Endothelial cell of umbilical vein (primary cell): ENCODE data around the gene GJB5. TPM values are rescaled to one million over a fixed set of nuclear protein-coding genes. Genes with fewer than 3 reads are reported as not detected.

Experiments used
- BruUV-seq: library from RNA; stranded (reverse); fragments of 400-500 nt; replicated peaks from 2 replicates; lab custom pipeline; 2021; lab: Mats Ljungman, UMichigan
- CTCF ChIA-PET: fragments of 300-600, 350-600 bp; sonication (Branson Sonifier 250); formaldehyde crosslinking; loops from one replicate; lab custom pipeline; 2021; ENCODE audit warnings: antibody characterized with exemption, inconsistent platforms; lab: Charles Lee
- POLR2A ChIA-PET: fragments of 300-600, 350-600 bp; sonication (Branson Sonifier 250); formaldehyde crosslinking; loops from one replicate; lab custom pipeline; 2021; ENCODE audit warnings: antibody characterized with exemption, inconsistent platforms; lab: Charles Lee
- DNase-seq: peaks from one replicate; pipeline ENCODE4 v3.0.0-alpha.2; 2011; ENCODE audit warnings: low read depth, low spot score
- FAIRE-seq: peaks from 2 replicates; lab custom pipeline; 2011; peaks lifted over from hg19 to GRCh38; lab: Jason Lieb, UNC
- H2AFZ ChIP-seq: 2 replicates; pipeline ENCODE4 v1.6.0; 2012; ENCODE audit warnings: low read depth, low read length, control low read depth, inconsistent platforms
- H3K27ac ChIP-seq: 2 replicates; pipeline ENCODE4 v1.5.1; 2011; ENCODE audit warnings: low read depth, mild to moderate bottlenecking, control low read depth, low read length, moderate library complexity; ENCODE audit not compliant: insufficient read depth
- H3K27me3 ChIP-seq, 2 experiments: 2 replicates each; pipeline versions ENCODE4 v1.6.0 to v1.6.1; 2011; ENCODE audit warnings: low read length in 2 of 2, mixed read lengths in 1 of 2; ENCODE audit not compliant: control insufficient read depth in 2 of 2, insufficient read depth in 2 of 2
- H3K36me3 ChIP-seq, 2 experiments: 2 replicates in 1 of 2; 3 replicates in 1 of 2; pipeline ENCODE4 v1.5.1; 2011; ENCODE audit warnings: low read length in 2 of 2, mild to moderate bottlenecking in 1 of 2, moderate library complexity in 1 of 2; ENCODE audit not compliant: control insufficient read depth in 2 of 2, insufficient read depth in 2 of 2; ENCODE audit errors: extremely low read depth in 1 of 2
- H3K4me1 ChIP-seq: 3 replicates; pipeline ENCODE4 v1.5.1; 2011; ENCODE audit warnings: mild to moderate bottlenecking, low read length; ENCODE audit not compliant: control insufficient read depth, insufficient read depth; ENCODE audit errors: extremely low read depth
- H3K4me2 ChIP-seq: 2 replicates; pipeline ENCODE4 v1.6.1; 2011; ENCODE audit warnings: low read length, control low read depth, mixed read lengths; ENCODE audit not compliant: insufficient read depth
- H3K4me3 ChIP-seq, 3 experiments: fragments of 200-600 bp in 1 of 3; sonication (generic), shearing (Covaris generic) in 1 of 3; replicated peaks in 1 of 3; 2 replicates each; pipeline ENCODE4 v1.5.1; 2011 to 2016; ENCODE audit warnings: control low read depth in 3 of 3, low read length in 3 of 3, mild to moderate bottlenecking in 2 of 3, inconsistent platforms in 1 of 3, low read depth in 1 of 3, moderate library complexity in 1 of 3; ENCODE audit not compliant: insufficient read depth in 1 of 3
- H3K79me2 ChIP-seq: 2 replicates; pipeline ENCODE4 v1.6.0; 2012; ENCODE audit warnings: low read length, inconsistent platforms; ENCODE audit not compliant: control insufficient read depth, insufficient read depth
- H3K9ac ChIP-seq: replicated peaks from 2 replicates; pipeline ENCODE3; 2011; ENCODE audit warnings: low read length, control low read depth; ENCODE audit not compliant: insufficient read depth; ENCODE audit errors: extremely low read depth
- H3K9me1 ChIP-seq: replicated peaks from 3 replicates; pipeline ENCODE4 v1.6.0; 2011; ENCODE audit warnings: mild to moderate bottlenecking, low read length; ENCODE audit not compliant: control insufficient read depth, insufficient read depth; ENCODE audit errors: extremely low read depth
- H3K9me3 ChIP-seq: replicated peaks from 2 replicates; pipeline ENCODE4 v1.5.1; 2012; ENCODE audit warnings: low read length, inconsistent platforms; ENCODE audit not compliant: control insufficient read depth, insufficient read depth
- H4K20me1 ChIP-seq: replicated peaks from 2 replicates; pipeline ENCODE3; 2011; ENCODE audit warnings: mild to moderate bottlenecking, low read length; ENCODE audit not compliant: control insufficient read depth, insufficient read depth; ENCODE audit errors: extremely low read depth
- GATA2 ChIP-seq: IDR thresholded peaks from 2 replicates; pipeline ENCODE4 v1.7.0; 2011; ENCODE audit warnings: low read depth, mild to moderate bottlenecking, moderate library complexity, mixed read lengths, low read length; ENCODE audit not compliant: insufficient read length, insufficient read depth
- JUN ChIP-seq: IDR thresholded peaks from 2 replicates; pipeline ENCODE4 v1.6.1; 2011; ENCODE audit warnings: borderline replicate concordance, low read depth; ENCODE audit not compliant: insufficient read length, insufficient read depth
- MAX ChIP-seq: IDR thresholded peaks from 2 replicates; pipeline ENCODE4 v1.6.1; 2011; ENCODE audit not compliant: insufficient read depth, insufficient read length
- MYC ChIP-seq: IDR thresholded peaks from one replicate; pipeline ENCODE4 v1.6.1; 2011; ENCODE audit warnings: mild to moderate bottlenecking, low read depth, low read length
- POLR2AphosphoS5 ChIP-seq: IDR thresholded peaks from 2 replicates; pipeline ENCODE4 v1.6.1; 2012; ENCODE audit warnings: low read depth, mild to moderate bottlenecking, control low read depth, low read length, moderate library complexity; ENCODE audit not compliant: insufficient read depth
- dilution Hi-C: fragments of 300-500 bp; cut with MboI; formaldehyde crosslinking; loops from one replicate; pipeline ENCODE4 v1.15.0; 2019; ENCODE audit warnings: low sequenced_read_pairs; ENCODE audit not compliant: extremely low pct_ligation_motif_present
- intact Hi-C: fragments of 100-400 bp; cut with micrococcal nuclease; formaldehyde crosslinking; loops from one replicate; pipeline ENCODE4 v1.10.0; 2022
- polyA plus RNA-seq, 4 experiments: library from polyadenylated mRNA; depleted of rRNA in 3 of 4; stranded (reverse) in 3 of 4; unstranded in 1 of 4; fragments of >200 nt; gene quantifications; 2 replicates each; pipeline versions ENCODE4 v1.2.1 to v1.2.3, GENCODE V29; 2011 to 2012; ENCODE audit warnings: missing spikeins in 1 of 4
- total RNA-seq: library from RNA; stranded (reverse); gene quantifications from 2 replicates; pipeline ENCODE4 v1.2.3, GENCODE V29; 2021

GJB5 gene
- total and polyA plus RNA-seq, 2 donors (not counting 3 experiments of a cell fraction or from before 2014, with no cell fraction given): not detected

DNA sequence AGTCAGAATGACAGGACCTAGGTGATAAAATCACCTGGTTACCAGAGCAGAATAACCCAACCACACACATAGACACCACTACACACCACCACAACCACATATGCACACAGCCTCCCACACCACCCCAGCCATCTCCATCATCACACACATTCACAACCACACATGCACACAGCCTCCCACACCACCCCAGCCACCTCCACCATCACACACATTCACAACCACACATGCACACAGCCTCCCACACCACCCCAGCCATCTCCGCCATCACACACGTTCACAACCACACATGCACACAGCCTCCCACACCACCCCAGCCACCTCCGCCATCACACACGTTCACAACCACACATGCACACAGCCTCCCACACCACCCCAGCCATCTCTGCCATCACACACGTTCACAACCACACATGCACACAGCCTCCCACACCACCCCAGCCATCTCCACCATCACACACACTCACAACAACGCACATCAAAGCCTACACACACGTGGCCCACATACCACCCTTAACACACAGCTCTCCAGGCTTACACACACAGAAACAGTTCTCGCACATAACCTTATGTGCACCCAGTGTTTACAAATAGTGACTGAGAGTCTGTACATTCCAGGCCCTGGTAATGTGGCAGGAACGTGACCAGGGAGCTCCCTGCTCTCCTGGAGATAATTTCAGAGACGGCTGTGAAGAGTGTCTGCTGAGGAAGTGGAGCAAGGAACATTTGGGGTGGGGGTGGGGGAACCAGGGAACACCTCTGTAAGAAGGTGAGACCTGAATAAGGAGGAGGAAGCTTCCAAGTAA is 22.9 kb downstream of the GJB5 start:
- no peaks in the 10 kb centered on the region for H3K4me1 ChIP-seq
- ChIA-PET POLR2A (no interaction called here), CTCF (interaction anchor here (1.4 kb wide), 1 partner anchor 75 kb away, joined by 3 read pairs; no protein-coding TSS in a partner anchor)
- H3K27ac ChIP-seq: no peak overlapping the region
- TF ChIP-seq MYC: no peak
- TF ChIP-seq MAX: no peak
- H4K20me1 ChIP-seq: no peaks in the 10 kb centered on the region
- no peaks in the 10 kb centered on the region for H3K36me3 ChIP-seq
- intact Hi-C loops: no loop called here
- no peak overlapping the region for H2AFZ ChIP-seq
- no peak overlapping the region for H3K4me3 ChIP-seq
- H3K27me3 ChIP-seq: peaks cover 27% of the 10 kb centered on the region in 2 experiments
- DNase-seq (no peak), FAIRE-seq (no peak)
- BruUV-seq: no TSS peak
- no peaks in the 10 kb centered on the region for H3K79me2 ChIP-seq
- no peak overlapping the region for H3K4me2 ChIP-seq
- H3K9ac ChIP-seq: no peak overlapping the region
- dilution Hi-C loops: no loop called here
- no peaks in the 10 kb centered on the region for H3K9me1 ChIP-seq
- H3K9me3 ChIP-seq: no peaks in the 10 kb centered on the region

GRCh38 chr1:34778381-34778780 is 23.5 kb downstream of the GJB5 start:
- FAIRE-seq (no peak), DNase-seq (no peak)
- intact Hi-C loops (no loop called here), dilution Hi-C loops (no loop called here)
- Histone ChIP-seq H2AFZ (no peak overlapping the region), H3K79me2 (no peaks in the 10 kb centered on the region), H3K27me3 (peaks cover 27 to 31% of the 10 kb centered on the region in 2 experiments), H3K9me3 (no peaks in the 10 kb centered on the region), H3K4me2 (no peak overlapping the region), H3K27ac (no peak overlapping the region), H3K4me3 (no peak overlapping the region), H3K9ac (no peak overlapping the region), H4K20me1 (no peaks in the 10 kb centered on the region), H3K4me1 (no peaks in the 10 kb centered on the region), H3K36me3 (no peaks in the 10 kb centered on the region), H3K9me1 (no peaks in the 10 kb centered on the region)
- TF ChIP-seq MAX (no peak), MYC (no peak), JUN (no peak), POLR2AphosphoS5 (no peak), GATA2 (no peak)
- no TSS peak for BruUV-seq
- ChIA-PET POLR2A (no interaction called here), CTCF (interaction anchor here (1.2 to 1.4 kb wide), 2 partner anchors 74 to 75 kb away, joined by 3 read pairs; no protein-coding TSS in a partner anchor)
